Left ventricle myocardium inferior (tissue), 1 donor: ENCODE results near the gene ANKS1B. TPM values are rescaled to one million over a fixed set of nuclear protein-coding genes. Genes with fewer than 3 reads are reported as not detected.

Source experiments
- DNase-seq: peaks from one replicate; pipeline ENCODE4 v3.0.0-alpha.2; 2020
- H3K27ac ChIP-seq: fragments of 200-600 bp; replicated peaks from 2 replicates; pipeline ENCODE4 v1.8.0; 2021
- H3K27me3 ChIP-seq: fragments of 200-600 bp; 2 replicates; pipeline ENCODE4 v1.8.0; 2021; ENCODE audit warnings: low read depth
- H3K36me3 ChIP-seq: fragments of 200-600 bp; 2 replicates; pipeline ENCODE4 v1.8.0; 2021
- H3K4me1 ChIP-seq: fragments of 200-600 bp; 2 replicates; pipeline ENCODE4 v1.8.0; 2021
- H3K4me3 ChIP-seq: fragments of 200-600 bp; 2 replicates; pipeline ENCODE4 v1.8.0; 2021; ENCODE audit warnings: mild to moderate bottlenecking, moderate library complexity
- H3K9me3 ChIP-seq: fragments of 200-600 bp; replicated peaks from 2 replicates; pipeline ENCODE4 v1.8.0; 2021
- intact Hi-C: fragments of 100-400 bp; cut with micrococcal nuclease; formaldehyde crosslinking; loops from one replicate; pipeline ENCODE4 v1.11.0; 2022
- total RNA-seq: library from RNA; stranded (reverse); fragmentation: NEBNext Ultra II Directional; extraction: Animal tissue kit (Norgen Biotek cat#: 25700); gene quantifications from one replicate; pipeline ENCODE4 v1.2.1, GENCODE V29; 2021
- TF ChIP-seq, protein P1 (sequence below): fragments of 200-600 bp; IDR thresholded peaks from 2 replicates; pipeline ENCODE4 v1.8.0; 2021; ENCODE audit warnings: antibody characterized with exemption, mild to moderate bottlenecking, borderline replicate concordance
- donor health status: DM: no; HTN: yes; CAD: no; lungs with severe emphysema.

ANKS1B gene
- total RNA-seq, 1 donor from 2014 or later, result 1.6 TPM

DNA sequence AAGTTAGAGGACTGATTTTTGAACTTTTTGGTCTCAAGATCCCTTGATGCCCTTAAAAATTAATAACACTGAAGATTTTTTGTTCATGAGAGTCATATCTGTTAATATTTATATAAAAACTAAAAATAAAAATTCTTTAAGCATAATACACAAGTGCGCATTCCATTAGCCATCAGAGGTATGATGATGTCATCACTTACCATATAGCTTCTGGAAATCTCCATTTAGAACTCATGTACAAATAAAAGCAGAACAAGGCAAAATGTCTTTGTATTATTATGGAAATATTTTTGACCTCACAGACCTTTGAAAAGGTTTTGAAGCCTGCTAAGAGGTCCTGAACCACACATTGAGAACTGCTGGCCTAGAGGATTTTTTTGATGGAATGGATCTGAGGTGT lies 551.6 kb downstream of the ANKS1B start:
- no peaks in the 10 kb centered on the region for H3K4me1 ChIP-seq
- H3K27me3 ChIP-seq, result no peaks in the 10 kb centered on the region
- no peak overlapping the region for H3K27ac ChIP-seq
- H3K36me3 ChIP-seq, result no peaks in the 10 kb centered on the region
- DNase-seq, result no peak
- TF ChIP-seq, protein P1, sequence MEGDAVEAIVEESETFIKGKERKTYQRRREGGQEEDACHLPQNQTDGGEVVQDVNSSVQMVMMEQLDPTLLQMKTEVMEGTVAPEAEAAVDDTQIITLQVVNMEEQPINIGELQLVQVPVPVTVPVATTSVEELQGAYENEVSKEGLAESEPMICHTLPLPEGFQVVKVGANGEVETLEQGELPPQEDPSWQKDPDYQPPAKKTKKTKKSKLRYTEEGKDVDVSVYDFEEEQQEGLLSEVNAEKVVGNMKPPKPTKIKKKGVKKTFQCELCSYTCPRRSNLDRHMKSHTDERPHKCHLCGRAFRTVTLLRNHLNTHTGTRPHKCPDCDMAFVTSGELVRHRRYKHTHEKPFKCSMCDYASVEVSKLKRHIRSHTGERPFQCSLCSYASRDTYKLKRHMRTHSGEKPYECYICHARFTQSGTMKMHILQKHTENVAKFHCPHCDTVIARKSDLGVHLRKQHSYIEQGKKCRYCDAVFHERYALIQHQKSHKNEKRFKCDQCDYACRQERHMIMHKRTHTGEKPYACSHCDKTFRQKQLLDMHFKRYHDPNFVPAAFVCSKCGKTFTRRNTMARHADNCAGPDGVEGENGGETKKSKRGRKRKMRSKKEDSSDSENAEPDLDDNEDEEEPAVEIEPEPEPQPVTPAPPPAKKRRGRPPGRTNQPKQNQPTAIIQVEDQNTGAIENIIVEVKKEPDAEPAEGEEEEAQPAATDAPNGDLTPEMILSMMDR, result no peak
- no peak overlapping the region for H3K4me3 ChIP-seq
- peaks cover 7% of the 10 kb centered on the region for H3K9me3 ChIP-seq
- intact Hi-C loops, result no loop called here

DNA sequence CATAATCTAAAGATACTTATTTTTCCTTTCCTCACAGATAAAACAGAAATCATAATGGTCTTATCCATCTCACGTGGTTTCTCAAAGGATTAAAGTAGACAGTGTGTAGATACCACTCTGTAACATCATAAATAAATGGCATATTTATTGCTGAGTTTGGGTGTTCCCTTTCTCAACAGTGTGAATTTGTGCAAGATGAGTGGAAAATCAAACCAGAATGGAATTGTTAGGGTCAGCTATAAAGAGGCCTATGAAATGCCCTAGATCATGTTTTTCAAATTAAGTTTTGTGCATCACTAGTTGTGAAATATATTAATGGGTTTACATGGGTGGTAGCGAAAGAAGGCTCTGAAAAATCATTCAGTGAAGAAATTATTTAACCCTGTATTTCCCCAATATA lies 553.5 kb downstream of the ANKS1B start:
- Histone ChIP-seq H3K27ac (no peak overlapping the region), H3K4me3 (no peak overlapping the region), H3K27me3 (no peaks in the 10 kb centered on the region), H3K36me3 (no peaks in the 10 kb centered on the region), H3K4me1 (no peaks in the 10 kb centered on the region), H3K9me3 (peaks cover 7% of the 10 kb centered on the region)
- TF ChIP-seq, protein P1, result no peak
- intact Hi-C loops, result no loop called here
- no peak for DNase-seq

DNA sequence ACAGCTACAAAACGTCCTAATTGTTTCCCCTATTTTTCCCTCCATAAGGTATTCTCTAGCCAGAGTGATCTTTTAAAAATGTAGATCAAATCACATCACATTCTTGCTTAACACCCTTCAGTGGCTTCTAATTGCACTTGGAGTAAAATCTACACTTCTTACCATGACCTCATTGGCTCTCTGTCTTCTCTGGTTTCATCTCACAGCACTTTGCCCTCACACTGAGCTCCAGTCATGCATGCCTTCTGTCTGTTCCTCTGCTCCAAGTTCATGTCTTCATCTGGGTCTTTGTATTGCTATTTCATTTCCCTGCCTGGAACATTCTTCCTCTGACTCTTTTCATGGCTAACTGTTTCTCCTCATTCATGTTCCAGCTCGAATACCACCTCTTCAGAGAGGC lies 557.6 kb downstream of the ANKS1B start:
- H3K27me3 ChIP-seq, result no peaks in the 10 kb centered on the region
- H3K36me3 ChIP-seq, result no peaks in the 10 kb centered on the region
- DNase-seq, result no peak
- peaks cover 7% of the 10 kb centered on the region for H3K9me3 ChIP-seq
- H3K4me3 ChIP-seq, result no peak overlapping the region
- no peaks in the 10 kb centered on the region for H3K4me1 ChIP-seq
- no peak overlapping the region for H3K27ac ChIP-seq
- TF ChIP-seq, protein P1, result no peak
- intact Hi-C loops, result no loop called here

DNA sequence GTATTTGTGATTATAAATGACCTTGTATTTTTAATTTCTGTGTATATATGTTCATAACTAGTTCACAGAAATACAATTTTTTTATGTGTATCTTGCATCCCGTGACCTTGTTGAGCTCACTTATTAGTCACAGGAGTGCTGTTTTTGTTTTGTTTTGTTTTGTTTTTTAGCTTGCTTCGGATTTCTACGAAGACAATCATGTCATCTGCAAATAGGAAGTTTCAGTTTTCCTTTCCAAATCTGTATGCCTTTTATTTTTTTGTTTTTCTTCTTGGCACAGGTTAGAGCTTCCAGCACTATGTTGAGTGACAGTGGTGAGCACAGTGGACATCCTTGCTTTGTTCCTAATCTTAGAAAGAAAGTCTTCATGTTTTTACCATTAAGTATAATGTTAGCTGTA lies 566.4 kb downstream of the ANKS1B start:
- Histone ChIP-seq H3K27ac (no peak overlapping the region), H3K27me3 (no peaks in the 10 kb centered on the region), H3K36me3 (no peaks in the 10 kb centered on the region), H3K4me1 (no peaks in the 10 kb centered on the region), H3K9me3 (peaks cover 25% of the 10 kb centered on the region), H3K4me3 (no peak overlapping the region)
- DNase-seq, result no peak
- TF ChIP-seq, protein P1, result no peak
- intact Hi-C loops, result no loop called here

DNA sequence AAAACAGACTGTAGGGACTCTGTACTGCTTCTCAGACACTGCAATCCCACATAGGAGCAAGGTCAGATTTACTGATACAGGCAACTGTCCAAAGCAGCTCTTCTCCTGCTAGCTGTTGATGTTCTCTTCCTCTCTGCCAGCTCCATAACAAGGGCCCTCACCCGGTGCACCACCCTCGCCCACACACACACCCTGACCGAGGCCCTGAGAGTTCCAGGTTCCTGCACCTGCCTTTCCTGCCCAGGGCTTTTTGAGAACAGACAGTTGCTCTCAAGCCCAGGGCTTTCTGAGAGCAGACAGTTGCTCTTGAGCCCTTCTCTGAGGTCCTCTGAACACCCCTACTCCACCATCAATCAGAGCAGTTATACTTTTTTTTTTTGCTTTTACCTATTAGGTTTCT lies 571.0 kb downstream of the ANKS1B start:
- Histone ChIP-seq H3K36me3 (no peaks in the 10 kb centered on the region), H3K27ac (no peak overlapping the region), H3K27me3 (no peaks in the 10 kb centered on the region), H3K4me3 (no peak overlapping the region), H3K4me1 (no peaks in the 10 kb centered on the region), H3K9me3 (peaks cover 58% of the 10 kb centered on the region)
- intact Hi-C loops, result no loop called here
- DNase-seq, result no peak
- TF ChIP-seq, protein P1, result no peak

DNA sequence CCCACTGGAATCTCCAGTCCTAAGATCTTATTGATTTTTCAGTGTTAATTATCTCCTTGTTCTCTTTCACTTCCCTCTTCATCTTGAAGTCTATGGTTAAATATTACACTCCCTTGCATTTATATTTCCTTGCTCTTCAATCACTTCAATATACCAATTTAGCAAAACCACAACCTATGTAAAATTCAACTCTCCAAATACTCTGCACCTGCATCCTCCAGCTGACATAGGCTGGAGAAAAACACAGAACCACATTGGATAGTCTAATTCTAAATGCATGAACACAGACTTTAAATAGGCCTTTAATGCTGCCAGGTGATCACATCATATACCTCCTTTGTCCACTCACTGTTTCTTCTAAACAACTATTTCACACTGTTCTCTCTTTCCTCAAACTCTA lies 591.0 kb downstream of the ANKS1B start:
- TF ChIP-seq, protein P1, result no peak
- no peak overlapping the region for H3K27ac ChIP-seq
- no peaks in the 10 kb centered on the region for H3K27me3 ChIP-seq
- intact Hi-C loops, result no loop called here
- DNase-seq, result no peak
- H3K4me3 ChIP-seq, result no peak overlapping the region
- H3K4me1 ChIP-seq, result no peaks in the 10 kb centered on the region
- H3K9me3 ChIP-seq, result peaks cover 10% of the 10 kb centered on the region
- H3K36me3 ChIP-seq, result no peaks in the 10 kb centered on the region
